HG02884 (cell line): Measurements from ENCODE around the gene CHRNB1.

Experiments used
- ATAC-seq: cut with Tn5 transposase; IDR thresholded peaks from one replicate; pipeline ENCODE4 v1.9.1; 2021; ENCODE audit warnings: mild to moderate bottlenecking, moderate library complexity; ENCODE audit not compliant: unreplicated experiment

Gene CHRNB1

GRCh38 chr17:7483255-7484066 lies 38.6 kb downstream of the CHRNB1 start:
- ATAC-seq = peak; percentile 30

- ATAC-seq = peak; percentile 56
These were observed 39.4 kb downstream of the CHRNB1 start, which contains the start of gene POLR2A for GRCh38 chr17:7484067-7484918. Gene POLR2A (plus strand): TSS chr17:7484366.

- no peak for ATAC-seq
These were observed 40.1 kb downstream of the CHRNB1 start for GRCh38 chr17:7484919-7485377.

GRCh38 chr17:7486181-7486580 lies 41.3 kb downstream of the CHRNB1 start:
- no peak for ATAC-seq

- no peak for ATAC-seq
These were observed 45.3 kb downstream of the CHRNB1 start for GRCh38 chr17:7490144-7490543.

- no peak for ATAC-seq
These were observed 46.7 kb downstream of the CHRNB1 start for GRCh38 chr17:7491583-7491982.

GRCh38 chr17:7493941-7494340 lies 49.1 kb downstream of the CHRNB1 start:
- no peak for ATAC-seq

- ATAC-seq = no peak
These were observed 51.1 kb downstream of the CHRNB1 start for GRCh38 chr17:7495906-7496434.

DNA sequence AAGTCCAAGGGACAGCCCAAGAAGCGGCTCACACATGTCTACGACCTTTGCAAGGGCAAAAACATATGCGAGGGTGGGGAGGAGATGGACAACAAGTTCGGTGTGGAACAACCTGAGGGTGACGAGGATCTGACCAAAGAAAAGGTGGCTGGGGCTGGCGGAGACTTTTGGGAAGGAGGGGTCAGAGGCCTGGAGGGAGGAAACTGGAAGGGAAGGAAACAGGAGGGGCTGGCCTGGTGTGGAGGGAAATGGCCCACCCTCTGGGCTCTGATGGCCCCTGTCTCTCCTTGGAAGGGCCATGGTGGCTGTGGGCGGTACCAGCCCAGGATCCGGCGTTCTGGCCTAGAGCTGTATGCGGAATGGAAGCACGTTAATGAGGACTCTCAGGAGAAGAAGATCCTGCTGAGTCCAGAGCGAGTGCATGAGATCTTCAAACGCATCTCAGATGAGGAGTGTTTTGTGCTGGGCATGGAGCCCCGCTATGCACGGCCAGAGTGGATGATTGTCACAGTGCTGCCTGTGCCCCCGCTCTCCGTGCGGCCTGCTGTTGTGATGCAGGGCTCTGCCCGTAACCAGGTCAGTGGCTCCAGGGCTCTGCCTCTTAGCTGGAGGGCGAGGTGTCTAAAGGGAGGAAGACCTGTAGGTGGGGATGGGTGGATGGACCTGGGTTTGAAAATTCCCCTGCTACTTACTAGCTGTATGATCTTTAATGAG lies 51.8 kb downstream of the CHRNB1 start:
- ATAC-seq = no peak

GRCh38 chr17:7497228-7497627 lies 52.4 kb downstream of the CHRNB1 start:
- no peak for ATAC-seq

DNA sequence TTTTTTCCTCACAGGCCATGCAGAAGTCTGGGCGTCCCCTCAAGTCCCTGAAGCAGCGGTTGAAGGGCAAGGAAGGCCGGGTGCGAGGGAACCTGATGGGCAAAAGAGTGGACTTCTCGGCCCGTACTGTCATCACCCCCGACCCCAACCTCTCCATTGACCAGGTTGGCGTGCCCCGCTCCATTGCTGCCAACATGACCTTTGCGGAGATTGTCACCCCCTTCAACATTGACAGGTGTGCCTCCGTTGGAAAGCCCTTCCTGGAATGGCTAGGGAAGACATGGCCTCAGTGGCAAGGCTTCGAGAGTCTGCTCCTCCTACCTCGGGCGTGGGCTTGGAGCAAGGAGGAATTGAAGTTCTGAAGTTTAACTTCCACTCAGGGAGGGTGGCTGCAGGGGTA lies 52.8 kb downstream of the CHRNB1 start:
- no peak for ATAC-seq

- ATAC-seq = no peak
These were observed 54.3 kb downstream of the CHRNB1 start for GRCh38 chr17:7499161-7499560.

- ATAC-seq = no peak
These were observed 56.9 kb downstream of the CHRNB1 start for GRCh38 chr17:7501729-7502128.

GRCh38 chr17:7502171-7502847 lies 57.4 kb downstream of the CHRNB1 start:
- no peak for ATAC-seq

GRCh38 chr17:7502987-7503386 lies 58.1 kb downstream of the CHRNB1 start:
- ATAC-seq = no peak

DNA sequence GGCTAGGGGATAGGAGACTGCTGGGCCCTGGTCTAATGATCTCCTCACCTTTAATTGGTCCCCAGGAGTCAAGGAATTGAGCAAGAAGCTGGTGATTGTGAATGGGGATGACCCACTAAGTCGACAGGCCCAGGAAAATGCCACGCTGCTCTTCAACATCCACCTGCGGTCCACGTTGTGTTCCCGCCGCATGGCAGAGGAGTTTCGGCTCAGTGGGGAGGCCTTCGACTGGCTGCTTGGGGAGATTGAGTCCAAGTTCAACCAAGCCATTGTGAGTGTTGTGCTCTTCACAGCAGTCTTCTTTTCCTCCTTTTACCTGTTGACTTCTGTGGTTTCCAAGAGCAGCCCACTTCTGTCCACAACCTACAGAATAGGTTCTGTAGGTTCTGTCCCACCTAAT lies 58.7 kb downstream of the CHRNB1 start:
- ATAC-seq = no peak
